Prostate gland (tissue), 2 donors: ENCODE data around the gene GPAT3. TPM values are rescaled to one million over a fixed set of nuclear protein-coding genes. Genes with fewer than 3 reads are reported as not detected.

Experiments
- DNase-seq: peaks from one replicate; pipeline ENCODE4 v3.0.0-alpha.2; 2019; ENCODE audit warnings: low spot score
- H3K27ac ChIP-seq, 2 donors: fragments of 200-600 bp; sonication (generic); 2 replicates each; pipeline ENCODE4 v1.5.1; 2017 to 2019
- H3K27me3 ChIP-seq: fragments of 200-600 bp; sonication (generic); replicated peaks from 2 replicates; pipeline ENCODE4 v1.5.1; 2019; ENCODE audit not compliant: insufficient read depth
- H3K36me3 ChIP-seq, 2 donors: fragments of 200-600 bp; sonication (generic); 1 replicate in 1 of 2; 2 replicates in 1 of 2; pipeline versions ENCODE4 v1.5.1 to v1.8.1; 2017 to 2019
- H3K4me1 ChIP-seq: fragments of 200-600 bp; sonication (generic); replicated peaks from 2 replicates; pipeline ENCODE4 v1.5.1; 2019
- H3K4me3 ChIP-seq, 2 donors: fragments of 200-600 bp; sonication (generic); 2 replicates each; pipeline ENCODE4 v1.5.1; 2017 to 2019
- H3K9me3 ChIP-seq: fragments of 200-600 bp; sonication (generic); 2 replicates; pipeline ENCODE4 v1.5.1; 2017
- POLR2A ChIP-seq: fragments of 450-650 bp; IDR thresholded peaks from one replicate; pipeline ENCODE4 v1.6.1; 2016; ENCODE audit warnings: antibody characterized with exemption, mild to moderate bottlenecking
- POLR2AphosphoS5 ChIP-seq: sonication (generic); formaldehyde crosslinking; IDR thresholded peaks from one replicate; pipeline ENCODE4 v1.6.1; 2017; ENCODE audit warnings: antibody characterized with exemption
- WGBS: methylation state at CpG from one replicate; pipeline ENCODE4 v1.1.5; 2018; 5-methylcytosine and 5-hydroxymethylcytosine counted together
- intact Hi-C: fragments of 100-400 bp; cut with DNase I; formaldehyde crosslinking; loops from one replicate; pipeline ENCODE4 v1.14.2; 2022
- total RNA-seq, 2 donors: library from RNA; depleted of rRNA; stranded (reverse); fragments of >200 nt; gene quantifications; one replicate each; pipeline ENCODE4 v1.1.0, GENCODE V29; 2016
- TF ChIP-seq, protein P1 (sequence below), 4 experiments: fragments of 200-600 bp in 2 of 4; fragments of 450-650 bp in 2 of 4; sonication (generic) in 2 of 4; IDR thresholded peaks; 1 replicate in 3 of 4; 2 replicates in 1 of 4; pipeline ENCODE4 v1.5.1; 2016 to 2019; ENCODE audit warnings: antibody characterized with exemption in 4 of 4, mild to moderate bottlenecking in 2 of 4, moderate library complexity in 2 of 4

Gene GPAT3
- total RNA-seq, 2 donors from 2014 or later = 1.2 to 3.7 TPM

DNA sequence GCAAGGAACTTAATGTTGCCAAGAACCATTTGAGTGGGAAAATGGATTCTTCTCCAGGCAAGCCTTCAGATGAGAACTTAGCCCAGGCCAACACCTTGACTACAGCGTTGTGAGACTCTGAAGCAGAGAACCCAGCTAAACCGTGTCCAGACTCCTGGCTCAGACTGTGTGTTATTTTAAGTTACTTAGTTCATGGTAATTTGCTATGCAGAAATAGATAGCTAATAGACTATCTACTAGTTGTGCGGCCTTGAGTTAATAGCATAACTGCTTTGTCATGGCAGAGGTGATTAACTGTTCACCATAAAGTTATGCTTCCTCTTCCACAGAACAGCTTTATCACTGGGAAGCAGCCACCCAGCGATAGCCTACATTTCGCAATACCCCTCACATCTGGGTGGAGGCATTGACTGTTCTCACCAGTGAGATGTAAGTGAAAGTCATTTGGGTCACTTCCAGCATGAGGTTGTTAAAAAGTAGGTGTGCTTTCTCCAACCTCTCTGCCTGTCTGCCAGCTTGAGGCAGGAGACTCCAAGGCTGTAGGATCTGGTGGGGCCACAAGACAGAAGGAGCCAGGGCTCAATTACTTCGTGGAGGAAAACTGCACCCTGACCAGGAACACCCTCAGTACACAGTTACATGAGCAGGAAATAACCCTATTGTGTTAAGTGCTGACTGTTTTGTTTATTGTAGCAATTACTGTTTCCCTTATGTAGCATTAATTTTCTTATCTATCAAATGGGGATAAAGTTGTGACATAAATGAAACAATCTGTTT, 94.2 kb downstream of the GPAT3 start:
- no peaks in the 10 kb centered on the region for H3K36me3 ChIP-seq
- H3K4me3 ChIP-seq = no peak overlapping the region
- no peak overlapping the region for H3K27ac ChIP-seq
- intact Hi-C loops = loop anchor here (10.0 kb wide), 1 partner anchor 345 kb away; the partner anchor contains the start of gene COQ2
- no peak for DNase-seq
- no peaks in the 10 kb centered on the region for H3K4me1 ChIP-seq
- TF ChIP-seq POLR2AphosphoS5 = peak; percentile 10
- TF ChIP-seq, protein P1, sequence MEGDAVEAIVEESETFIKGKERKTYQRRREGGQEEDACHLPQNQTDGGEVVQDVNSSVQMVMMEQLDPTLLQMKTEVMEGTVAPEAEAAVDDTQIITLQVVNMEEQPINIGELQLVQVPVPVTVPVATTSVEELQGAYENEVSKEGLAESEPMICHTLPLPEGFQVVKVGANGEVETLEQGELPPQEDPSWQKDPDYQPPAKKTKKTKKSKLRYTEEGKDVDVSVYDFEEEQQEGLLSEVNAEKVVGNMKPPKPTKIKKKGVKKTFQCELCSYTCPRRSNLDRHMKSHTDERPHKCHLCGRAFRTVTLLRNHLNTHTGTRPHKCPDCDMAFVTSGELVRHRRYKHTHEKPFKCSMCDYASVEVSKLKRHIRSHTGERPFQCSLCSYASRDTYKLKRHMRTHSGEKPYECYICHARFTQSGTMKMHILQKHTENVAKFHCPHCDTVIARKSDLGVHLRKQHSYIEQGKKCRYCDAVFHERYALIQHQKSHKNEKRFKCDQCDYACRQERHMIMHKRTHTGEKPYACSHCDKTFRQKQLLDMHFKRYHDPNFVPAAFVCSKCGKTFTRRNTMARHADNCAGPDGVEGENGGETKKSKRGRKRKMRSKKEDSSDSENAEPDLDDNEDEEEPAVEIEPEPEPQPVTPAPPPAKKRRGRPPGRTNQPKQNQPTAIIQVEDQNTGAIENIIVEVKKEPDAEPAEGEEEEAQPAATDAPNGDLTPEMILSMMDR (IDR thresholded peaks at IDR 0.05) = no peak
- no peaks in the 10 kb centered on the region for H3K9me3 ChIP-seq
- H3K27me3 ChIP-seq = peaks cover 2% of the 10 kb centered on the region
- 65% methylated on average over 6 of the region's 6 CpGs for WGBS

DNA sequence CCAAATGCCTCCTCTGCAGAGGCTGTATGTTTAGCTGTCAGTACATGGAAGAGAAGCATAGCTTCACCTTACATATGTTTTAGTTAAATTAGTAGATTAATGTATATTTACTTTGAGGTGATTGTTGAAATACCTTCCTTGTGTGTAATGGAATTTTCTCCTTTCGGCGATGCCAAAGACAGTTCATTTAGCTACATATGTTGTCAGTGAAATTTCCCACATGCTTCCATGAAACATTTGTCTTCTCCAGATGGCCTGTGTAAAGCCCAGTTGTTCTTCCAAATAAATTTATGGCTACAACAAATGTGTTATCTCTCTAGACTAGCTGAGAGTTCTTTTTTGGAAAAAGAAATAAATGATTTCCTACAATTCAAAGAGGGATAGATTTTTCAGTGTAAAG, 95.2 kb downstream of the GPAT3 start:
- no peaks in the 10 kb centered on the region for H3K4me1 ChIP-seq
- H3K9me3 ChIP-seq = no peaks in the 10 kb centered on the region
- no peak overlapping the region for H3K4me3 ChIP-seq
- H3K27ac ChIP-seq = no peak overlapping the region
- TF ChIP-seq POLR2AphosphoS5 (no peak), POLR2A (no peak)
- TF ChIP-seq, protein P1 (IDR thresholded peaks at IDR 0.05) = no peak
- H3K27me3 ChIP-seq = peaks cover 2% of the 10 kb centered on the region
- intact Hi-C loops = loop anchor here (10.0 kb wide), 1 partner anchor 346 kb away; the partner anchor contains the start of gene COQ2
- DNase-seq = no peak
- 58% methylated on average over 2 of the region's 2 CpGs for WGBS
- H3K36me3 ChIP-seq = no peaks in the 10 kb centered on the region

DNA sequence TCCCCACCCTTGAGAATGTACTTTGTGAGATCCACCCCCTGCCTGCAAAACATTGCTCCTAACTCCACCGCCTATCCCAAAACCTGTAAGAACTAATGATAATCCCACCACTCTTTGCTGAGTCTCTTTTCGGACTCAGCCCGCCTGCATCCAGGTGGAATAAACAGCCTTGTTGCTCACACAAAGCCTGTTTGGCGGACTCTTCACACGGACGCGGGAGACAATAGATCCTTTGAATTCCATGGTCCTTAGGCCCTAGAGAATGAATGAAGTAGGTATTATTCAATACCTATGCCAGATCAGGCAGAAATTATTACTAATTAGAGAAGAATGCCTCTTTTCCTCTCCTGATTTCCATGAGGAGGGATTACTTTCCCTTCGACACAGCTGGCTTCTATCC, 101.0 kb downstream of the GPAT3 start:
- H3K36me3 ChIP-seq = no peaks in the 10 kb centered on the region
- no peaks in the 10 kb centered on the region for H3K4me1 ChIP-seq
- H3K4me3 ChIP-seq = no peak overlapping the region
- no peaks in the 10 kb centered on the region for H3K27me3 ChIP-seq
- no peak overlapping the region for H3K27ac ChIP-seq
- intact Hi-C loops = loop anchor here (5.0 to 10.0 kb wide), 2 partner anchors 130 to 352 kb away; partner anchors contain the start of gene COQ2
- TF ChIP-seq, protein P1 (IDR thresholded peaks at IDR 0.05) = no peak
- TF ChIP-seq POLR2A (no peak), POLR2AphosphoS5 (no peak)
- whole genome bisulfite sequencing = 92% methylated on average over 8 of the region's 8 CpGs
- no peak for DNase-seq
- no peaks in the 10 kb centered on the region for H3K9me3 ChIP-seq

DNA sequence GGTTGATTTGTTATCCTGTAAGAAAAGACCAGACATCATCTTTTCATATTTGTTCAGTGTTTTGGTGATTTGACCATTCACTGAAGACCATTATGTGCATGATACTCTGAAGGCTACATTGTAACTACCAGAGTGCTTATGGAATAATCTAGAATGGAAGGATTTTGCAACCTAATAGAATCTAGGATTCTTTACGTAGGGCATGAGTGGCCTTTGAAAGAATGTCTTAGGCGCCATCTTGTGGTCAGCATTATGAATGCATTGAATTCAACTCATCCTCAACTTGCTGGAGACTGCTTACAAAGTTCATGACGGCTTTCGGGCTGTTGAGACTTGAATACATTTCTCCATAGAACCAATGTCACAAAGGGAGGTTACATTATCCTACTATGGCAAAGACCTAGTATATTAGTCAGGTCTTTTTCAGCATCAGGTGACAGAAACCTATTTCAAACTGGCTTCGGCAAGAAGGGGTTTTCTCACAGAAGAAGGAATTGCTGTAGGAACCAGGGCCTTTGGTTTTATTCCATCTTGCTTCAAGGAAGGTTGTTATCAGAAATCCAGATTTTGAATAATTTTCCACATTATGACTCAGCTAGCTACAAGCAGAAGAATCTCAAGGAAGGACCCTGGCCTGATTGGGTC, 104.1 kb downstream of the GPAT3 start:
- Histone ChIP-seq H3K4me3 (no peak overlapping the region), H3K4me1 (no peaks in the 10 kb centered on the region), H3K36me3 (no peaks in the 10 kb centered on the region), H3K9me3 (no peaks in the 10 kb centered on the region), H3K27me3 (peaks cover 1% of the 10 kb centered on the region), H3K27ac (no peak overlapping the region)
- DNase-seq = peak; percentile 67
- TF ChIP-seq POLR2AphosphoS5 = peak; percentile 53
- TF ChIP-seq, protein P1 (IDR thresholded peaks at IDR 0.05) = peak; percentile 46 to 86 (median 84)
- TF ChIP-seq POLR2A = no peak
- 19% methylated on average over 5 of the region's 5 CpGs for WGBS
- intact Hi-C loops = loop anchor here (5.0 to 10.0 kb wide), 3 partner anchors 133 to 865 kb away; partner anchors contain the start of gene COQ2
